Measurements from ENCODE around the gene DGCR6L.
"Not testable (repeated sequence)": the region's sequence is repeated elsewhere in the genome, so short reads cannot be mapped to it uniquely, and the experiment has no call there.

DNA sequence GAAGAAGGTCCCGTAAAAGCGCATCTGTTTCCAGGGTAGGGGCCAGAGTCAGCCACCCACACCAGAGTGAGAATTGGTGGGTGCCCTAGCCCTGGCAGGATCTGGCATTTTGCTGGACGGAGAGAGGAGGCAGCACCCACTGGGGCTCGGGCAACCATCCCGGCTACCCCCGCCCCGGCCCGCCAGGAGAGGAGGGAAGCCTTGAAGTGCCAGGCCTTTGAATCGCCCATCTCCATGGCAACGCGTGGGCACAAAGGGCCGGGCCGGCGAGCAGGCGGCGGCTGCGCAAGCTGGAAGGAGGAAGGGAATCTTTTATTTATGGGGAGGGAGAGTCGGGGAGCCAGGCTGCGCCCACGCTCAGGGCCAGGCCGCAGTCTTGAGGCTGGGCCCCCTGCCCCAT, 39.7 kb downstream of the DGCR6L start:
- TF ChIP-seq, protein P1, sequence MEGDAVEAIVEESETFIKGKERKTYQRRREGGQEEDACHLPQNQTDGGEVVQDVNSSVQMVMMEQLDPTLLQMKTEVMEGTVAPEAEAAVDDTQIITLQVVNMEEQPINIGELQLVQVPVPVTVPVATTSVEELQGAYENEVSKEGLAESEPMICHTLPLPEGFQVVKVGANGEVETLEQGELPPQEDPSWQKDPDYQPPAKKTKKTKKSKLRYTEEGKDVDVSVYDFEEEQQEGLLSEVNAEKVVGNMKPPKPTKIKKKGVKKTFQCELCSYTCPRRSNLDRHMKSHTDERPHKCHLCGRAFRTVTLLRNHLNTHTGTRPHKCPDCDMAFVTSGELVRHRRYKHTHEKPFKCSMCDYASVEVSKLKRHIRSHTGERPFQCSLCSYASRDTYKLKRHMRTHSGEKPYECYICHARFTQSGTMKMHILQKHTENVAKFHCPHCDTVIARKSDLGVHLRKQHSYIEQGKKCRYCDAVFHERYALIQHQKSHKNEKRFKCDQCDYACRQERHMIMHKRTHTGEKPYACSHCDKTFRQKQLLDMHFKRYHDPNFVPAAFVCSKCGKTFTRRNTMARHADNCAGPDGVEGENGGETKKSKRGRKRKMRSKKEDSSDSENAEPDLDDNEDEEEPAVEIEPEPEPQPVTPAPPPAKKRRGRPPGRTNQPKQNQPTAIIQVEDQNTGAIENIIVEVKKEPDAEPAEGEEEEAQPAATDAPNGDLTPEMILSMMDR (IDR thresholded peaks at IDR 0.05), result not testable (repeated sequence)
- not testable (repeated sequence) for TF ChIP-seq POLR2A (IDR thresholded peaks at IDR 0.05)

All from upper lobe of left lung (tissue), 4 donors.